Fibroblast of pulmonary artery (primary cell): ENCODE measurements around the gene SLC7A4.

Source experiments
- DNase-seq: peaks from one replicate; pipeline ENCODE4 v3.0.0-alpha.2; 2010; ENCODE audit warnings: low read depth
- H3K4me3 ChIP-seq: replicated peaks from 2 replicates; pipeline ENCODE4 v1.5.1; 2011; ENCODE audit warnings: low read depth, mild to moderate bottlenecking, control low read depth, low read length, moderate library complexity
- TF ChIP-seq, protein P1 (sequence below): IDR thresholded peaks from 2 replicates; pipeline ENCODE4 v1.5.1; 2011; ENCODE audit warnings: mild to moderate bottlenecking, control low read depth, low read length, inconsistent platforms; ENCODE audit errors: missing control alignments

SLC7A4 gene, protein sequence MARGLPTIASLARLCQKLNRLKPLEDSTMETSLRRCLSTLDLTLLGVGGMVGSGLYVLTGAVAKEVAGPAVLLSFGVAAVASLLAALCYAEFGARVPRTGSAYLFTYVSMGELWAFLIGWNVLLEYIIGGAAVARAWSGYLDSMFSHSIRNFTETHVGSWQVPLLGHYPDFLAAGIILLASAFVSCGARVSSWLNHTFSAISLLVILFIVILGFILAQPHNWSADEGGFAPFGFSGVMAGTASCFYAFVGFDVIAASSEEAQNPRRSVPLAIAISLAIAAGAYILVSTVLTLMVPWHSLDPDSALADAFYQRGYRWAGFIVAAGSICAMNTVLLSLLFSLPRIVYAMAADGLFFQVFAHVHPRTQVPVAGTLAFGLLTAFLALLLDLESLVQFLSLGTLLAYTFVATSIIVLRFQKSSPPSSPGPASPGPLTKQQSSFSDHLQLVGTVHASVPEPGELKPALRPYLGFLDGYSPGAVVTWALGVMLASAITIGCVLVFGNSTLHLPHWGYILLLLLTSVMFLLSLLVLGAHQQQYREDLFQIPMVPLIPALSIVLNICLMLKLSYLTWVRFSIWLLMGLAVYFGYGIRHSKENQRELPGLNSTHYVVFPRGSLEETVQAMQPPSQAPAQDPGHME

DNA sequence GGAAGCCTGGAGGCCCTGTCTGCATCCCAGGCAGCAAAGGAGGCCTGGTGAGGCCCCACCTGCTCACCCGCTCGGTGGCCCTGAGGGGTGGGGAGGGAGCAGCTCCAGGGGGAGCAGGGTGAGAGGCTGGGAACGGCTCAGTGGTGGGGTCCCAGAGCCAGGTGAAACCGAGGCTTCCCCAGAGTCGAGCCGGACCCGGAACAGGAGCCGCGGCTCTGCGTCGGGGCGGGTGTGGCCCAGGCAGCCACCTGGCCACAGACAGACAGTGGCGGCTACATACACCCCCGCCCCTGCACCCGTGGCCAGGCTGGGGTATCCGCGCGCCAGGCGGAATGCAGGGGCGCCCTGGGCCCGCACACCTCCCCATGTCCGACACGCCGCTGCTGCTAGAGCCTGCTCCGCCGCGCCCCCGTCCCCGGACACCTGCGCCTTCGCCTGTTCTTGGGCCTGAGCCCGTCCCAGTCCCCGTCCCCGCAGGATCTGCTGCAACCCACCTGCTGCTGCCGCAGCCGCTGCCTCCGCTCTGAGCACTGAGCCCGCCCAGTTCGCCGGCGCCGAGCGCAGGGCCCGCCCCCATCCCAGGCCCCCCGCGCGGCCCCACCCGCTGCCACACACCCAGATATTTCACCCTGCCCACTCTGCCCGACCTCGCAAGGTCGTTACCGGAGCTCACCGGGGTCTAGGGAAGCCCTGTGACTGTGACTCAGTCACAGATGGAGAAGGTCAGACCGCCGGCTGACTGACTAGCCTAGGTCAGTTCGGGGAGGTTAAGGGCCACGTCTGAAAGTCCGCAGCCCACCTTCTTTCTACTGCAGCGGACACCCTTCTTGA lies at the start of gene SLC7A4:
Gene SLC7A4, minus strand, starts transcription at position 525 of the 831 bp plus-strand sequence. CDS start 749 bp downstream, outside the sequence.
- H3K4me3 ChIP-seq = no peak within 1 kb of the TSS
- TF ChIP-seq, protein P1, sequence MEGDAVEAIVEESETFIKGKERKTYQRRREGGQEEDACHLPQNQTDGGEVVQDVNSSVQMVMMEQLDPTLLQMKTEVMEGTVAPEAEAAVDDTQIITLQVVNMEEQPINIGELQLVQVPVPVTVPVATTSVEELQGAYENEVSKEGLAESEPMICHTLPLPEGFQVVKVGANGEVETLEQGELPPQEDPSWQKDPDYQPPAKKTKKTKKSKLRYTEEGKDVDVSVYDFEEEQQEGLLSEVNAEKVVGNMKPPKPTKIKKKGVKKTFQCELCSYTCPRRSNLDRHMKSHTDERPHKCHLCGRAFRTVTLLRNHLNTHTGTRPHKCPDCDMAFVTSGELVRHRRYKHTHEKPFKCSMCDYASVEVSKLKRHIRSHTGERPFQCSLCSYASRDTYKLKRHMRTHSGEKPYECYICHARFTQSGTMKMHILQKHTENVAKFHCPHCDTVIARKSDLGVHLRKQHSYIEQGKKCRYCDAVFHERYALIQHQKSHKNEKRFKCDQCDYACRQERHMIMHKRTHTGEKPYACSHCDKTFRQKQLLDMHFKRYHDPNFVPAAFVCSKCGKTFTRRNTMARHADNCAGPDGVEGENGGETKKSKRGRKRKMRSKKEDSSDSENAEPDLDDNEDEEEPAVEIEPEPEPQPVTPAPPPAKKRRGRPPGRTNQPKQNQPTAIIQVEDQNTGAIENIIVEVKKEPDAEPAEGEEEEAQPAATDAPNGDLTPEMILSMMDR = no peak
- no peak for DNase-seq

DNA sequence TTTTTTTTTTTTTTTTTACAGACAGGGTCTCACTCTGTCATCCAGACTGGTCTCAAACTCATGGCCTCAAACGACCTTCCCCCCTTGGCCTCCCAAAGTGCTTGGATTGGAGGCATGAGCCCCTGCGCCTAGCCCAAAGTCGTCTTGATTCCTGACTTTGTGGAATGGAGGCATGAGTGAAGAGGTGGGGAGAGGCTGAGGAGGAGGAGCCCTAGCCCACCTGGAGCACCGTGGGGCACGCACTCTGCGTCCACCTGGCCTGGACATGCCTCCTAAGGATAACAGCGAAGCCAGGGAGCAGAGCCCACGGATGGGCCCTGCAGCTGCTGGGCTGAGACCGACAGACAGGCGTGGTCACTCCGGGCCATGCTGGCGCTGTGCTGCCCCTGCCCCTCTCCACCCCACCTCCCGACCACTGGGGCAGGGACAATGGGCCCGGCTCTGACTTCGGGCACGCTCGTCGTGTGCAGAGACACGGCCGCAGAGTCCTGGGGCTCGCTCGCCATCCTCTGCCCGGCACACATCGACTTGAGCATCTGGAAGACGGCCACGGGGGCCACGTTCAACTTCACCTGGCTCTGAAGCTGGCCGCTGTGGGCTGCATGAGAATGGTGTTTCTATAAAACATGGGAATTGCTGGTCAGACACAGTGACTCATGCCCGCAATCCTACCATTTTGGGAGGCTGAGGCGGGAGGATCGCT lies 48.2 kb upstream of the SLC7A4 start:
- no peak for DNase-seq
- no peak overlapping the region for H3K4me3 ChIP-seq
- TF ChIP-seq, protein P1 = no peak

DNA sequence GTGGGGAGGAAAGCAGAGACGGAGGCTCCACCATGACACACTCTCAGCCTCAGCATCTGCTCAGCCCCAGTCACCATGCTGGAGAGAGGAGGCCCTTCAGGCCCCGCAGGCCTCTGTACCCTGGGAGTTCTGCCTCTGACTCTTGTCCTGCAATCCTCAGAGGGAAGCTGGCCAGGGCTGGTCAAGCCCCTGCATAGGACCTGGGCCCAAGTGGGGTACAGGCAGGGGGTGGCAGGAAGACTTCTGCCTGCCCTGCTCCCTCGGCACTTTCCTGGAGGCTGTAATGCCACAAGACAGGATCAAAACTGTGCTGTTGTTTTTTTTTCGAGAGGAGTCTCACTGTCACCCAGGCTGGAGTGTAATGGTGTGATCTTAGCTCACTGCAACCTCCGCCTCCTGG lies 47.1 kb upstream of the SLC7A4 start:
- H3K4me3 ChIP-seq = no peak overlapping the region
- TF ChIP-seq, protein P1 = no peak
- no peak for DNase-seq

DNA sequence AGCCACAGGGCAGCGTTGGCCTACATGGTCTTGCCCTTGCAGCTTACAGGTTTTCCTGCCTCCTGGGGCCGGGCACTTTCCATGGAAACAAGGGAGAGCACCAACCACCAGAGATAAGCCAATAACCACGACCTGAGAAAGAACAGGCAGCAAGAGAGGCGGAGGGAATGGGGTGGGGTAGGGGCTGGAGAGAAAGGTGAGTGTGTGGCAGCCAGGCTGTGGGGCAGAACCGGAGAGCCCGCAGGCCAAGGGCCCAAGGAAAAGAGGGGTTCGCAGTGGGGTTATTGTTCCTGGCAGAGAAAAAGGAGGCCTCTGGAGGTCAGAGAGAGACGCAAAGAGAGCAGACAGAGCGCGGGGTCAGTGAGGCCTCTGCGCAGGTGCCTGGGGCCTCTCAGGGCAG lies 46.6 kb upstream of the SLC7A4 start:
- DNase-seq = no peak
- TF ChIP-seq, protein P1 = no peak
- no peak overlapping the region for H3K4me3 ChIP-seq

DNA sequence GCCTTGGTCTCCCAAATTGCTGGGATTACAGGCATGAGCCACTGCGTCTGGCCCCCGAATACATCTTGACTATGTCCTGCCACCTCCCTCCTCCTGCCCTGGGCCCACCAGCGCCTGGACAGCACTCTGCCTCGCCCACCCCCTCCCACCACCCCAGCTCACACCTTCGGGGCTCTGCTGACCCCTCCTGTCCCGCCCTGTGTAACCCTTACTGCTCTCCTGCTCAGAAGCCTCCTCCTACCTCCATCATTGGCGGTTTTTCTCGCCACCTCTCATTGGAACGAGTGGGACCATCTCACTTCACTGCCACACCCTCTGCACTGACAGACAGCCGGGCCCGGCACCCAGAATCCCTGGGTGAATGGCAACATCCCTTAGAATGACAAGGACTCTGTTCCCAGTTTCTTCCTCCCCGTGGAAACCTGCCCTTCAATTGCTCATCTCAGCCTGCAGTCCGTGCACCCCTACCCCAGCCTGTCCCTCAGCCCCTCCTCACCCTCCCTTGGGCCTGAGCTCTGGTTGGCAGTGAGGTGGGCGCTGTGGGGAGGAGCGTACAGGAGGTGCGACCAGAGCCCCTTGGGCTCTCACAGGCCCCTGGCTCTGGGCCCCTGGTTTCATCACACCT lies 45.6 kb upstream of the SLC7A4 start:
- H3K4me3 ChIP-seq = no peak overlapping the region
- DNase-seq = no peak
- TF ChIP-seq, protein P1 = no peak
